GM23338 (cell line): ENCODE results near the gene CCN6. TPM values are rescaled to one million over a fixed set of nuclear protein-coding genes. Genes with fewer than 3 reads are reported as not detected.

ENCODE experiments used
- ATAC-seq: fragments of 200-7000 bp; cut with Tn5 transposase; 3 replicates; pipeline ENCODE4 v1.9.1; 2020
- DNase-seq: peaks from one replicate; pipeline ENCODE4 v3.0.0-alpha.2; 2015; ENCODE audit warnings: low spot score
- H2AFZ ChIP-seq: fragments of 200-600 bp; sonication (generic); 2 replicates; pipeline ENCODE4 v1.8.0; 2016; ENCODE audit warnings: antibody characterized with exemption, mild to moderate bottlenecking, moderate library complexity
- H3F3A ChIP-seq: fragments of 200-600 bp; sonication (generic); replicated peaks from 2 replicates; pipeline ENCODE4 v1.8.0; 2017; ENCODE audit warnings: antibody characterized with exemption, mixed run types, low read depth
- H3K27ac ChIP-seq: fragments of 200-600 bp; sonication (generic); 2 replicates; pipeline ENCODE4 v1.6.1; 2016; ENCODE audit warnings: low read depth
- H3K27me3 ChIP-seq: fragments of 200-600 bp; sonication (generic); 2 replicates; pipeline ENCODE4 v1.8.0; 2016; ENCODE audit warnings: mild to moderate bottlenecking, mixed run types, moderate library complexity; ENCODE audit not compliant: insufficient read depth
- H3K36me3 ChIP-seq: fragments of 200-600 bp; sonication (generic); 2 replicates; pipeline ENCODE4 v1.8.0; 2016; ENCODE audit warnings: mild to moderate bottlenecking; ENCODE audit not compliant: insufficient read depth
- H3K4me1 ChIP-seq: fragments of 200-600 bp; sonication (generic); 2 replicates; pipeline ENCODE4 v1.8.0; 2016; ENCODE audit warnings: mild to moderate bottlenecking, moderate library complexity; ENCODE audit not compliant: insufficient read depth
- H3K4me2 ChIP-seq: fragments of 200-600 bp; sonication (generic); 2 replicates; pipeline ENCODE4 v1.7.1; 2017; ENCODE audit warnings: mixed run types
- H3K4me3 ChIP-seq: fragments of 200-600 bp; sonication (generic); 2 replicates; pipeline ENCODE4 v1.6.1; 2016; ENCODE audit warnings: mixed run types
- H3K79me2 ChIP-seq: fragments of 200-600 bp; sonication (generic); replicated peaks from 2 replicates; pipeline ENCODE4 v1.8.0; 2017; ENCODE audit warnings: mild to moderate bottlenecking; ENCODE audit not compliant: insufficient read depth
- H3K9me2 ChIP-seq: fragments of 200-600 bp; sonication (generic); 2 replicates; pipeline ENCODE4 v1.8.0; 2017; ENCODE audit not compliant: insufficient read depth
- H4K20me1 ChIP-seq: fragments of 200-600 bp; sonication (generic); replicated peaks from 2 replicates; pipeline ENCODE4 v1.8.0; 2017; ENCODE audit warnings: mild to moderate bottlenecking; ENCODE audit not compliant: insufficient read depth
- H3K27ac Mint-ChIP-seq: 2 replicates; pipeline ENCODE4 v1.8.0; 2020; ENCODE audit warnings: inconsistent platforms, mild to moderate bottlenecking, moderate library complexity, mixed read lengths
- H3K27me3 Mint-ChIP-seq: 3 replicates; pipeline ENCODE4 v1.8.0; 2022; ENCODE audit warnings: low read depth, mild to moderate bottlenecking, moderate library complexity, mixed read lengths, inconsistent platforms; ENCODE audit not compliant: insufficient read depth, poor library complexity
- H3K36me3 Mint-ChIP-seq: 3 replicates; pipeline ENCODE4 v1.8.0; 2021; ENCODE audit warnings: low read depth, mild to moderate bottlenecking, inconsistent platforms, moderate library complexity, mixed read lengths
- H3K4me1 Mint-ChIP-seq: 3 replicates; pipeline ENCODE4 v1.8.0; 2020; ENCODE audit warnings: mild to moderate bottlenecking, inconsistent platforms, mixed read lengths
- H3K4me3 Mint-ChIP-seq: 3 replicates; pipeline ENCODE4 v1.8.0; 2021; ENCODE audit warnings: moderate library complexity, mild to moderate bottlenecking, inconsistent platforms, mixed read lengths
- H3K9me3 Mint-ChIP-seq: 3 replicates; pipeline ENCODE4 v1.8.0; 2020; ENCODE audit warnings: moderate library complexity, mild to moderate bottlenecking, inconsistent platforms, mixed read lengths
- CREB1 ChIP-seq: fragments of 250-450 bp; sonication (Bioruptor Pico); IDR thresholded peaks from 2 replicates; pipeline ENCODE4 v1.5.0; 2020; ENCODE audit warnings: low read depth, mild to moderate bottlenecking, moderate library complexity
- ETS1 ChIP-seq: IDR thresholded peaks from 2 replicates; pipeline ENCODE4 v1.6.1; 2016; ENCODE audit warnings: antibody characterized with exemption
- EZH2 ChIP-seq: fragments of 200-600 bp; sonication (generic); IDR thresholded peaks from one replicate; pipeline ENCODE4 v1.8.0; 2017; ENCODE audit warnings: antibody characterized with exemption, mild to moderate bottlenecking, low read depth; ENCODE audit not compliant: unreplicated experiment
- EZH2phosphoT487 ChIP-seq: fragments of 200-600 bp; sonication (generic); IDR thresholded peaks from one replicate; pipeline ENCODE4 v1.8.1; 2018; ENCODE audit warnings: antibody characterized with exemption; ENCODE audit not compliant: unreplicated experiment
- JUNB ChIP-seq: IDR thresholded peaks from one replicate; pipeline ENCODE4 v1.6.1; 2016; ENCODE audit warnings: antibody characterized with exemption; ENCODE audit not compliant: unreplicated experiment
- NANOG ChIP-seq: IDR thresholded peaks from 2 replicates; pipeline ENCODE4 v1.6.1; 2016; ENCODE audit warnings: antibody characterized with exemption, borderline replicate concordance
- POLR2AphosphoS5 ChIP-seq: IDR thresholded peaks from 2 replicates; pipeline ENCODE4 v1.6.1; 2016; ENCODE audit warnings: antibody characterized with exemption, low read depth
- REST ChIP-seq: IDR thresholded peaks from one replicate; pipeline ENCODE4 v1.6.1; 2018; ENCODE audit warnings: antibody characterized with exemption; ENCODE audit not compliant: unreplicated experiment
- STAT1 ChIP-seq: IDR thresholded peaks from one replicate; pipeline ENCODE4 v1.6.1; 2016; ENCODE audit warnings: antibody characterized with exemption; ENCODE audit not compliant: unreplicated experiment
- ZNF114 ChIP-seq: fragments of 250-450 bp; sonication (Bioruptor Pico); IDR thresholded peaks from 2 replicates; pipeline ENCODE4 v1.5.0; 2020; ENCODE audit warnings: mild to moderate bottlenecking, moderate library complexity
- ZNF331 ChIP-seq: fragments of 250-450 bp; sonication (Bioruptor Pico); IDR thresholded peaks from 2 replicates; pipeline ENCODE4 v1.5.0; 2020; ENCODE audit warnings: low read depth, mild to moderate bottlenecking, moderate library complexity
- ZNF462 ChIP-seq: fragments of 250-450 bp; sonication (Bioruptor Pico); IDR thresholded peaks from 2 replicates; pipeline ENCODE4 v1.5.0; 2020; ENCODE audit warnings: mild to moderate bottlenecking, moderate library complexity
- polyA plus RNA-seq: library from polyadenylated mRNA; unstranded; fragments of >200 nt; fragmentation: Nextera tagmentation; extraction: Ambion mirVana; gene quantifications from 2 replicates; pipeline ENCODE4 v1.2.1, GENCODE V29; 2016
- total RNA-seq: library from RNA; depleted of rRNA; stranded (reverse); fragments of >200 nt; shearing (Covaris generic); gene quantifications from 2 replicates; pipeline ENCODE4 v1.2.3, GENCODE V29; 2014

Gene CCN6
- total and polyA plus RNA-seq, 2 experiments from 2014 or later = 0.65 TPM; not detected in 1

GRCh38 chr6:112005013-112005371, 48.9 kb upstream of the CCN6 start:
- Mint-ChIP-seq H3K4me1 (peaks cover 2% of the 10 kb centered on the region; the same call in 2 of the 3 replicates), H3K4me3 (no peak overlapping the region), H3K9me3 (no peaks in the 10 kb centered on the region), H3K36me3 (no peaks in the 10 kb centered on the region), H3K27me3 (no peaks in the 10 kb centered on the region), H3K27ac (no peak overlapping the region)
- no peak for ATAC-seq
- no peaks in the 10 kb centered on the region for H3F3A ChIP-seq
- peaks cover 4% of the 10 kb centered on the region; the same call in 1 of the 2 replicates for H3K9me2 ChIP-seq
- DNase-seq = no peak
- no peak overlapping the region for H3K27ac ChIP-seq
- no peak for TF ChIP-seq JUNB
- TF ChIP-seq POLR2AphosphoS5 = no peak
- no peak for TF ChIP-seq CREB1 (CRISPR knock-in tag)
- TF ChIP-seq EZH2phosphoT487 = no peak
- no peak for TF ChIP-seq STAT1
- TF ChIP-seq EZH2 = no peak
- TF ChIP-seq ZNF114 = no peak
- H3K27me3 ChIP-seq = no peaks in the 10 kb centered on the region
- H4K20me1 ChIP-seq = no peaks in the 10 kb centered on the region
- no peaks in the 10 kb centered on the region for H3K79me2 ChIP-seq
- H3K4me1 ChIP-seq = no peaks in the 10 kb centered on the region
- H3K4me2 ChIP-seq = no peak overlapping the region
- no peak overlapping the region for H2AFZ ChIP-seq
- no peaks in the 10 kb centered on the region for H3K36me3 ChIP-seq
- H3K4me3 ChIP-seq = no peak overlapping the region

GRCh38 chr6:112007254-112007653, 46.6 kb upstream of the CCN6 start:
- Histone ChIP-seq H3K4me3 (no peak overlapping the region), H3F3A (no peaks in the 10 kb centered on the region), H3K27ac (no peak overlapping the region), H2AFZ (0 out of 2 replicates have a peak overlapping the region, but pooled peaks have one; percentile 32), H3K4me2 (no peak overlapping the region), H3K36me3 (no peaks in the 10 kb centered on the region), H3K79me2 (no peaks in the 10 kb centered on the region), H4K20me1 (no peaks in the 10 kb centered on the region), H3K27me3 (no peaks in the 10 kb centered on the region), H3K4me1 (no peaks in the 10 kb centered on the region), H3K9me2 (peaks cover 10% of the 10 kb centered on the region; the same call in 1 of the 2 replicates)
- Mint-ChIP-seq H3K9me3 (no peaks in the 10 kb centered on the region), H3K4me3 (no peak overlapping the region), H3K4me1 (peaks cover 2% of the 10 kb centered on the region; the same call in 2 of the 3 replicates), H3K27me3 (no peaks in the 10 kb centered on the region), H3K36me3 (no peaks in the 10 kb centered on the region), H3K27ac (no peak overlapping the region)
- DNase-seq = no peak
- TF ChIP-seq ETS1 (no peak), EZH2phosphoT487 (no peak), ZNF462 (CRISPR knock-in tag) (no peak), REST (no peak), ZNF114 (no peak), JUNB (no peak), STAT1 (no peak), ZNF331 (CRISPR knock-in tag) (no peak), NANOG (no peak), POLR2AphosphoS5 (no peak)
- no peak for ATAC-seq
